Kidney (tissue), 14 donors: ENCODE data around the gene CACTIN. TPM values are rescaled to one million over a fixed set of nuclear protein-coding genes. Genes with fewer than 3 reads are reported as not detected.
"Not testable (repeated sequence)": the region's sequence is repeated elsewhere in the genome, so short reads cannot be mapped to it uniquely, and the experiment has no call there.

Experiments used
- DNase-seq, 5 donors: peaks; one replicate each; pipeline ENCODE4 v3.0.0-alpha.2; 2013 to 2020
- FAIRE-seq: peaks from 2 replicates; lab custom pipeline; 2012; peaks lifted over from hg19 to GRCh38; lab: Jason Lieb, UNC
- H3K27ac ChIP-seq, 2 donors: one replicate each; pipeline ENCODE4 v1.7.0; 2013; ENCODE audit warnings: low read depth in 2 of 2, low read length in 2 of 2, inconsistent platforms in 1 of 2
- H3K27me3 ChIP-seq: one replicate; pipeline ENCODE4 v1.7.1; 2013; ENCODE audit warnings: low read length, inconsistent platforms; ENCODE audit not compliant: control insufficient read depth, insufficient read depth
- H3K36me3 ChIP-seq, 3 donors: one replicate each; pipeline versions ENCODE4 v1.7.0 to v1.7.1; 2013; ENCODE audit warnings: low read length in 3 of 3, control low read depth in 1 of 3, inconsistent platforms in 1 of 3; ENCODE audit not compliant: insufficient read depth in 3 of 3, control insufficient read depth in 2 of 3
- H3K4me1 ChIP-seq, 3 donors: one replicate each; pipeline versions ENCODE4 v1.7.0 to v1.7.1; 2013; ENCODE audit warnings: low read length in 3 of 3, inconsistent platforms in 1 of 3, low read depth in 1 of 3; ENCODE audit not compliant: control insufficient read depth in 2 of 3, insufficient read depth in 2 of 3
- H3K4me3 ChIP-seq, 3 donors: one replicate each; pipeline versions ENCODE4 v1.7.0 to v1.8.1; 2013; ENCODE audit warnings: low read length in 3 of 3, control low read depth in 1 of 3, inconsistent platforms in 1 of 3
- H3K9ac ChIP-seq, 3 donors: one replicate each; pipeline versions ENCODE4 v1.7.0 to v1.7.1; 2013; ENCODE audit warnings: low read length in 3 of 3, control low read depth in 1 of 3, inconsistent platforms in 1 of 3
- H3K9me3 ChIP-seq, 3 donors: one replicate each; pipeline versions ENCODE4 v1.7.0 to v1.7.1; 2013; ENCODE audit warnings: low read length in 3 of 3, control low read depth in 1 of 3, inconsistent platforms in 1 of 3; ENCODE audit not compliant: control insufficient read depth in 2 of 3, insufficient read depth in 1 of 3
- CTCF ChIP-seq: IDR thresholded peaks from 3 replicates; pipeline ENCODE4 v1.5.1; 2012; ENCODE audit warnings: mild to moderate bottlenecking, moderate library complexity, borderline replicate concordance; ENCODE audit not compliant: insufficient read depth; ENCODE audit errors: extremely low read depth
- intact Hi-C: fragments of 100-400 bp; cut with DNase I; formaldehyde crosslinking; loops from one replicate; pipeline ENCODE4 v1.11.1; 2022
- polyA plus RNA-seq: library from polyadenylated mRNA; stranded (reverse); fragments of 350-450 nt; fragmentation: Illumina TruSeq; extraction: RNeasy Lipid Tissue Mini Kit (QIAGEN cat#74804); gene quantifications from one replicate; pipeline ENCODE4 v1.2.3, GENCODE V29; 2014; ENCODE audit warnings: low read depth, low replicate concordance; ENCODE audit not compliant: insufficient read depth
- total RNA-seq: library from RNA; stranded (reverse); fragmentation: NEBNext Ultra II Directional; extraction: Animal tissue kit (Norgen Biotek cat#: 25700); gene quantifications from one replicate; pipeline ENCODE4 v1.2.1, GENCODE V29; 2021
- donor health status: control.
- donor health status: control.
- donor health status: control.
- donor health status: control.
- donor health status: control.
- donor health status: DM: yes; HTN: yes; CAD: no.
- donor health status: Normal renal cell carcinoma (clear cell type).

CACTIN gene
- total and polyA plus RNA-seq, 2 donors from 2014 or later = 11.6 to 23.9 TPM

- intact Hi-C loops = no loop called here
- Histone ChIP-seq H3K9me3 (no peaks in the 10 kb centered on the region), H3K36me3 (no peaks in the 10 kb centered on the region), H3K27ac (no peak overlapping the region), H3K4me3 (no peak overlapping the region), H3K27me3 (no peaks in the 10 kb centered on the region), H3K9ac (no peak overlapping the region), H3K4me1 (peaks cover 0 to 2% (median 0%) of the 10 kb centered on the region in 3 donors)
- no peak for TF ChIP-seq CTCF
- FAIRE-seq (no peak), DNase-seq (no peak)
These were observed 4.7 kb upstream of the CACTIN start for GRCh38 chr19:3631053-3631861.

DNA sequence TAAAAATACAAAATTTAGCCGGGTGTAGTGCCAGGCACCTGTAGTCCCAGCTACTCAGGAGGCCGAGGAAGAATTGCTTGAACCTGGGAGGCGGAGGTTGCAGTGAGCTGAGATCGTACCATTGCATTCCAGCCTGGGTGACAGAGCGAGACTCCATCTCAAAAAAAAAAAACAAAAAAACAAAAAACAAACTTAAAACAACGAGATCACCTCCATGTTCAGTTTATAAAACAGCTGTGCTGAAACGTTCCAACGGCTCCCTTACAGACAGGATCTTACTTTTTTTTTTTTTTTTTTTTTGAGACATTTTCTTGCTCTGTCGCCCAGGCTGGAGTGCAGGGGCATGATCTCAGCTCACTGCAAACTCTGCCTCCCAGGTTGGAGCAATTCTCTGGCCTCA lies 2.2 kb upstream of the CACTIN start:
- H3K9ac ChIP-seq, DNase-seq, H3K9me3 ChIP-seq, FAIRE-seq, H3K4me3 ChIP-seq, H3K36me3 ChIP-seq, intact Hi-C loops, H3K27me3 ChIP-seq, H3K27ac ChIP-seq: not testable (repeated sequence)
- H3K4me1 ChIP-seq = peaks cover 0 to 17% (median 4%) of the 10 kb centered on the region in 3 donors

GRCh38 chr19:3627351-3627723 lies 747 bp upstream of the CACTIN start:
- FAIRE-seq = no peak

More at GRCh38 chr19:3627351-3627723, 747 bp upstream of the CACTIN start:
- peaks cover 0 to 17% (median 4%) of the 10 kb centered on the region in 3 donors for H3K4me1 ChIP-seq
- H3K36me3 ChIP-seq = no peaks in the 10 kb centered on the region
- TF ChIP-seq CTCF = no peak
- no peaks in the 10 kb centered on the region for H3K27me3 ChIP-seq
- H3K9ac ChIP-seq = no peak overlapping the region
- DNase-seq = peak in 1 of 5 donors; percentile 71
- H3K27ac ChIP-seq = peak overlapping the region in 1 of 2 donors; percentile 4
- no peaks in the 10 kb centered on the region for H3K9me3 ChIP-seq
- intact Hi-C loops = no loop called here
- H3K4me3 ChIP-seq = peak overlapping the region; percentile 28 to 97 (median 51)
